OCI-LY7 (cell line): ENCODE measurements around the gene SOCS7. TPM values are rescaled to one million over a fixed set of nuclear protein-coding genes. Genes with fewer than 3 reads are reported as not detected.
A peak's percentile ranks its signal among the peaks of the same experiment; 100 is the strongest.

Source experiments
- BruUV-seq: library from RNA; stranded (reverse); fragments of 400-500 nt; replicated peaks from 2 replicates; lab custom pipeline; 2021; lab: Mats Ljungman, UMichigan
- CTCF ChIA-PET: fragments of 300-600 bp; sonication (Branson Sonifier 250); formaldehyde crosslinking; loops from one replicate; lab custom pipeline; 2022; ENCODE audit warnings: antibody characterized with exemption; ENCODE audit not compliant: unreplicated experiment; lab: Charles Lee
- POLR2A ChIA-PET: fragments of 300-600 bp; sonication (Branson Sonifier 250); formaldehyde crosslinking; loops from one replicate; lab custom pipeline; 2022; ENCODE audit warnings: antibody characterized with exemption; lab: Charles Lee
- DNase-seq: peaks from one replicate; pipeline ENCODE4 v3.0.0-alpha.2; 2015; ENCODE audit warnings: low spot score
- H2AFZ ChIP-seq: fragments of 200-600 bp; sonication (generic), shearing (Covaris generic); 2 replicates; pipeline ENCODE4 v1.6.1; 2014; ENCODE audit warnings: mild to moderate bottlenecking, antibody characterized with exemption, low read length, moderate library complexity
- H3K27ac ChIP-seq: fragments of 200-600 bp; sonication (generic); 2 replicates; pipeline ENCODE4 v1.5.1; 2014; ENCODE audit warnings: mixed run types, low read depth, mild to moderate bottlenecking, moderate library complexity, low read length, inconsistent platforms; ENCODE audit not compliant: poor library complexity, severe bottlenecking
- H3K36me3 ChIP-seq: fragments of 200-600 bp; sonication (generic); 2 replicates; pipeline ENCODE4 v1.6.1; 2014; ENCODE audit warnings: mild to moderate bottlenecking, antibody characterized with exemption, low read length, moderate library complexity, mixed read lengths; ENCODE audit not compliant: insufficient read depth
- H3K4me1 ChIP-seq: fragments of 200-600 bp; sonication (generic); 2 replicates; pipeline ENCODE4 v1.5.1; 2014; ENCODE audit warnings: mild to moderate bottlenecking, low read length; ENCODE audit not compliant: insufficient read depth, poor library complexity, severe bottlenecking
- H3K4me2 ChIP-seq: fragments of 200-600 bp; sonication (generic); 2 replicates; pipeline ENCODE4 v1.6.1; 2014; ENCODE audit warnings: mild to moderate bottlenecking, low read length
- H3K4me3 ChIP-seq: fragments of 200-600 bp; sonication (generic); 2 replicates; pipeline ENCODE4 v1.5.1; 2014; ENCODE audit warnings: mild to moderate bottlenecking, low read depth, low read length; ENCODE audit not compliant: poor library complexity, severe bottlenecking
- H3K79me2 ChIP-seq: fragments of 200-600 bp; sonication (generic); 2 replicates; pipeline ENCODE4 v1.6.1; 2016; ENCODE audit warnings: low read depth, mild to moderate bottlenecking, low read length, moderate library complexity, mixed read lengths; ENCODE audit not compliant: insufficient read depth
- H3K9me2 ChIP-seq: fragments of 200-600 bp; sonication (generic); 2 replicates; pipeline ENCODE4 v1.6.1; 2016; ENCODE audit warnings: mild to moderate bottlenecking, low read length, mixed read lengths; ENCODE audit not compliant: insufficient read depth
- H3K9me3 ChIP-seq: fragments of 200-600 bp; sonication (generic); 2 replicates; pipeline ENCODE4 v1.6.1; 2014; ENCODE audit warnings: mild to moderate bottlenecking, mixed run types, low read length, mixed read lengths
- H4K20me1 ChIP-seq: fragments of 200-600 bp; sonication (generic); 2 replicates; pipeline ENCODE4 v1.6.1; 2014; ENCODE audit warnings: mild to moderate bottlenecking, antibody characterized with exemption, low read length, moderate library complexity, mixed read lengths; ENCODE audit not compliant: insufficient read depth
- EZH2phosphoT487 ChIP-seq: fragments of 200-600 bp; sonication (generic); IDR thresholded peaks from 2 replicates; pipeline ENCODE4 v1.6.1; 2018; ENCODE audit warnings: low read depth, borderline replicate concordance, mild to moderate bottlenecking, mixed run types, antibody characterized with exemption, low read length, moderate library complexity, mixed read lengths
- intact Hi-C: fragments of 100-400 bp; cut with micrococcal nuclease; formaldehyde crosslinking; loops from one replicate; pipeline ENCODE4 v1.10.0; 2022; ENCODE audit not compliant: unreplicated experiment
- total RNA-seq, 2 experiments: library from RNA; depleted of rRNA in 1 of 2; stranded (reverse); fragments of >200 nt in 1 of 2; shearing (Covaris generic) in 1 of 2; gene quantifications; 2 replicates each; pipeline ENCODE4 v1.2.3, GENCODE V29; 2014 to 2022
- TF ChIP-seq, protein P1 (sequence below): fragments of 200-600 bp; sonication (generic); conservative IDR thresholded peaks from 2 replicates; pipeline ENCODE4 v1.5.1; 2014; ENCODE audit warnings: mild to moderate bottlenecking, antibody characterized with exemption, low read length, moderate library complexity, mixed read lengths

SOCS7 gene
- total RNA-seq, 2 experiments from 2014 or later = 36.1 to 39.1 TPM

DNA sequence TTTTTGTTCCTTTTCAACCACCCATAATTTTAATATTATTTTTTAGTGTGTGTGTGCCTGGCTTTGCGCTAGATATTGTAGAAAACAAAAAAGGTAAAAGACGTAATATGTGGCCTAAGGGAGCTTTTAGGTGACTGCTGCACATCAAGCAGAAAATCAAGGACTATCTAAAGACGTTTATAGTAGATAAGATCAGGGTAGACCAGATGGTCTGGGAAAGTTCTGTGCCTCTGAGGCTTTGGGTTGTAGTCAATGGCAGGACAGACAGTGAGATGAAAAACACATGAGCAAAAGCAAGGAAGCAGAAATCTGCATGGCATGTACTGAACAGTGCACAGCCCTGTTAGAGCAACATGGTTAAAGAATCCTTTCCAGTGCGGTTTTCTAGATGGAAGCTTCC lies 49.8 kb downstream of the SOCS7 start:
- no peaks in the 10 kb centered on the region for H4K20me1 ChIP-seq

DNA sequence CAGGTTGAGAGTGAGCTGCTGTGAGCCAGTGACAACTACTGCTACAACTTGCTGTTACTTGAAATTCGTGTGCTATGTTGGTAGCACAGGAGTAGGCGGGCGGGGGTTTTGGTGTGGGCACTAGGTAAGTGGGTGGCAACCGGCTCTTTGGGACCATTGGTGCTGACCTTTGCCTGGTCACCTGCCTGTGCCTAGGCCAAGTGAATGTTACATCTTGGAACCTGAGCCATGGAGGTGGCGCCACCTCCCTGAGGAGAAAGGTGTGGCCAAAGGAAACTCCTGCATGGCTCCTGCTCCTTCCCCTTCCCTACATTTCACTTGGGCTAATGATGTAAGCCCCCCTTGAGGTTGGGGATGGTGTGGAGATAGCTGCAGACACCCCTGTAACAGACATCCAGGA lies 51.3 kb downstream of the SOCS7 start:
- intact Hi-C loops = no loop called here

More for the DNA sequence above, 49.8 kb downstream of the SOCS7 start:
- Histone ChIP-seq H3K36me3 (peaks cover 45% of the 10 kb centered on the region), H3K4me2 (no peak overlapping the region), H3K4me1 (peaks cover 5% of the 10 kb centered on the region), H3K27ac (no peak overlapping the region), H3K4me3 (no peak overlapping the region), H3K9me2 (no peaks in the 10 kb centered on the region), H2AFZ (no peak overlapping the region), H3K9me3 (no peaks in the 10 kb centered on the region), H3K79me2 (no peaks in the 10 kb centered on the region)
- TSS peak; percentile 35 for BruUV-seq
- TF ChIP-seq EZH2phosphoT487 = no peak
- TF ChIP-seq, protein P1, sequence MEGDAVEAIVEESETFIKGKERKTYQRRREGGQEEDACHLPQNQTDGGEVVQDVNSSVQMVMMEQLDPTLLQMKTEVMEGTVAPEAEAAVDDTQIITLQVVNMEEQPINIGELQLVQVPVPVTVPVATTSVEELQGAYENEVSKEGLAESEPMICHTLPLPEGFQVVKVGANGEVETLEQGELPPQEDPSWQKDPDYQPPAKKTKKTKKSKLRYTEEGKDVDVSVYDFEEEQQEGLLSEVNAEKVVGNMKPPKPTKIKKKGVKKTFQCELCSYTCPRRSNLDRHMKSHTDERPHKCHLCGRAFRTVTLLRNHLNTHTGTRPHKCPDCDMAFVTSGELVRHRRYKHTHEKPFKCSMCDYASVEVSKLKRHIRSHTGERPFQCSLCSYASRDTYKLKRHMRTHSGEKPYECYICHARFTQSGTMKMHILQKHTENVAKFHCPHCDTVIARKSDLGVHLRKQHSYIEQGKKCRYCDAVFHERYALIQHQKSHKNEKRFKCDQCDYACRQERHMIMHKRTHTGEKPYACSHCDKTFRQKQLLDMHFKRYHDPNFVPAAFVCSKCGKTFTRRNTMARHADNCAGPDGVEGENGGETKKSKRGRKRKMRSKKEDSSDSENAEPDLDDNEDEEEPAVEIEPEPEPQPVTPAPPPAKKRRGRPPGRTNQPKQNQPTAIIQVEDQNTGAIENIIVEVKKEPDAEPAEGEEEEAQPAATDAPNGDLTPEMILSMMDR = no peak
- intact Hi-C loops = no loop called here
- no peak for DNase-seq
- CTCF ChIA-PET = no interaction called here
- POLR2A ChIA-PET = no interaction called here

DNA sequence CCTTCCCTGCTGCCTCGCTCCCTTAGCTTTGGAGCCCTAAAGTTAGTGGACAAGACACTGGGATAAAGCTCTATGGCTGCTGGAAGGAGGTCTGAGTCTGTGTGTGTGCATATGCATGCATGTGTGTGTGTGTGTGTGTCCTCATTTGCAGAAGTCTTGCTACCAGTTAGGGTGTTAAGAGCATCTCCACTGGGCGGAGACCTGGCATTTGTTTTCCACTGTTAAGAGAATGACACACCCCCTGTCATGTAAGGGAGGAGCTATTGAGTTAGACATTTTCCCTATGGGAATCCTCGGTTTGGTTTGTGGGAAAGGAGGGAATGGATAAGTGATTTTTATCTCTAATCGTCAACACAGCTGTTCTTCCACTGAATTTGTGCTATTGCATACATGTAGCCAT lies 51.8 kb downstream of the SOCS7 start:
- Histone ChIP-seq H3K9me2 (no peaks in the 10 kb centered on the region), H4K20me1 (no peaks in the 10 kb centered on the region), H3K36me3 (peaks cover 27% of the 10 kb centered on the region), H3K27ac (no peak overlapping the region), H3K4me2 (no peak overlapping the region), H3K4me3 (no peak overlapping the region), H3K9me3 (no peaks in the 10 kb centered on the region), H3K79me2 (no peaks in the 10 kb centered on the region), H2AFZ (no peak overlapping the region), H3K4me1 (peaks cover 5% of the 10 kb centered on the region)
- TF ChIP-seq EZH2phosphoT487 = no peak
- TF ChIP-seq, protein P1 = no peak
- intact Hi-C loops = no loop called here
- no peak for DNase-seq
- no TSS peak for BruUV-seq
- CTCF ChIA-PET = no interaction called here
- POLR2A ChIA-PET = no interaction called here

More for the DNA sequence above, 51.3 kb downstream of the SOCS7 start:
- Histone ChIP-seq H3K4me1 (peaks cover 5% of the 10 kb centered on the region), H3K9me3 (no peaks in the 10 kb centered on the region), H3K27ac (no peak overlapping the region), H2AFZ (no peak overlapping the region), H3K4me2 (no peak overlapping the region), H4K20me1 (no peaks in the 10 kb centered on the region), H3K4me3 (no peak overlapping the region), H3K79me2 (no peaks in the 10 kb centered on the region), H3K9me2 (no peaks in the 10 kb centered on the region), H3K36me3 (peaks cover 30% of the 10 kb centered on the region)
- no peak for TF ChIP-seq EZH2phosphoT487
- TF ChIP-seq, protein P1 = peak; percentile 47
- no TSS peak for BruUV-seq
- ChIA-PET CTCF (no interaction called here), POLR2A (no interaction called here)
- no peak for DNase-seq
